ENCODE data around the gene FAM204A.

FAM204A gene

DNA sequence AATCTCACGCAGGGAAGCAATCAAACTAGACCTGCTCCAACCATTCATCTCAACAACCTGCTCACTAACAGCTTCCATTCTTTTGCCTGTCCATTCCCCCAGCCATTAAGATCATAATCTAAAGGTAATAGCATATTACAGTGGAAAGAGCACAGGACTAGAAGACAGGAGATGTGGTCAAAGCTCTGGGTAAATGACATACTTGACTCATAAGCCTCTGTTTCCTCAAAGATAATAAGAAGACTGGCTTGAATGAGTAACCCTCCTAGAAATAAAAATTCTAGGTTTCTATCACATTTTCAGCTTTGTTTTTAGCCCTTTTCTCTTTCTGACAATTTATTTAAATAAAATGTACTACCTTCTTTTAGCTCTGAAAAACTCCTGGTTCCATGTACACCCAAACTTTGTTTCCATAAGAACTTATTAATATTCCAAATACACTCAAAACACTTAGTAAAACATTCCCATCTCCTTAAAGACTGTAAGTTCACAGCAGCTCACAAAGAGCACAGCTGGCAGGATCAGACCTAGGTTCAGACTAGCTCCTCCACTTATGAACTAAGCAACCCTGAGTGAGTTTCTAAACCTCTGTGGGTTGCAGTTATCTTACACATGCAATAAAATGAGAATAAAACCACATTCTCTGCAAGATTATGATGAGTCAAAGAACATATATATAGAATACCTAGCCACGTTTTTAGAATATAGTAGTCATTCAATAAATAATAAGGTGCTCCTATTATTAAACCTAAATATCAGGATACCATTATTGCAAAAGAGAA is 11.6 kb downstream of the FAM204A start:
- no peak for DNase-seq

DNA sequence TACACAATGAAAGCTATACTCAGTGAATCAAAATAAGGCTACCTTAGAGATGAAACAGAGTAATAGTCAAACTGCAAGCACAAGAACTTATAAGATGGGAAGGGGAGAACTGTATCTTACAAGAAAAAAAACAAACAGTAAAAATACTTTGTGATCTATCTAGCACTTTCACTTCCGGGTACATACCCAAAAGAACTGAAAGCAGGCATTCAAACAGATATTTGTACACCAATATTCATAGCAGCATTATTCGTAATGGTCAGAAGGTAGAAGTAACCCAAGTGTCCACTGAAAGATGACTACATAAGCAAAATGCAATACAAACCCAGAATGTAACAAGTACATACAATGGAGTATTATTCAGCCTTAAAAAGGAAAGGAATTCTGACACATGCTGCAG is 18.0 kb downstream of the FAM204A start:
- no peak for DNase-seq

DNA sequence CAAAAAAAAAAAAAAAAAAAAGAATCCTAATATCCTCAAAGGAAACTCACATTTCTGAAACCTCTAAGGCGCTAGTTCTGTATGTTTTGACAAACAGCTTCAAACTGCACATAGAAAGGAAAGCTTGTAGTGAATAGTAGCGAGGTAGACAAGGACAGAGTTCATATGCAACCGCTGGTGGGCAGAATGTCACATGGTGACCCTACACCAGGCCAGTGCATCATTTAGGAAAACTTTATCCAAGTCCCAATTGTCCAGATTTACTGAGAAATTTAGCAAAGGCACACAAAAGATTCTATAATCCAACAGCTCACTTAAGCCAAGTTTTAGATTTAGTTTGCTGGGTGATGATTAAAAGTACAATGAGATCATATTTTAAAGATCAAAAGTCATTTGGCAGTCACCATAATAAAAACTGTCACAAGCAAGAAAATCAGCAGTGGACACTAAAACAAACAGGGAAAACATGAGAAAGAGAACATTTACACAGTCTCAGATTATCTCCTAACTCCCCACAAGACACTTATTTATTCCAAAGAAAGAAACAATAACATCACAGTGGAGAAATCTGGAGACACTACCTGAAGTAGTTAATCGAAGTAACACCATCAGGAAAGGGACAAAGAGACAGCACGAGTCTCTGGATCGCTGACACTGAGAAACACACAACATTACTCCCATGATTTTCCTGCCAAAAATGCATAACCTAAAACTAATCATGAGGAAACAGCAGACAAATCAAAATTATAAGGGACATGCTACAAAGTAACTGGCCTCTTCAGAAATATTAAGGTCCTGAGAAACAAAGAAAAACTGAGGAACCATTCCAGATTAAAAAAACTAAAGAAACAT is 20.2 kb downstream of the FAM204A start:
- no peak for DNase-seq

DNA sequence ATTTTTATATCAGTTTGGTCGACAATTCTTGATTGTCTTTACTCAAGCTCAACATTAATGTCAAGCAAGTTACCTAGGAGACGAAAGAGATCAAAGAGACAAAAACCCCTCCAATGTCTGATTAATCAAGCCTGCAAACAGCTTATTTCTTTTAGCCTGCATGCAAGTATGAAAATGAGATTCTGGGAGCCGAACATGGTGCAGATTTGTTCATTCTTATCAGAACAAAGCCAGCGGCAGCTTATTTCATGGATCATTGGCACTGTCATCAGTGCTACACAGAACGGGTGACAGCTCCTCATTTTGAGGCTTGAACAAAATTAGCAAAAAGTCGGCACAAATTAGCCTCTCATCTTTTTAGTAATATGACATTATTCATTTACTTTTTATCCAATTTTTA is 26.5 kb downstream of the FAM204A start:
- no peak for DNase-seq

DNA sequence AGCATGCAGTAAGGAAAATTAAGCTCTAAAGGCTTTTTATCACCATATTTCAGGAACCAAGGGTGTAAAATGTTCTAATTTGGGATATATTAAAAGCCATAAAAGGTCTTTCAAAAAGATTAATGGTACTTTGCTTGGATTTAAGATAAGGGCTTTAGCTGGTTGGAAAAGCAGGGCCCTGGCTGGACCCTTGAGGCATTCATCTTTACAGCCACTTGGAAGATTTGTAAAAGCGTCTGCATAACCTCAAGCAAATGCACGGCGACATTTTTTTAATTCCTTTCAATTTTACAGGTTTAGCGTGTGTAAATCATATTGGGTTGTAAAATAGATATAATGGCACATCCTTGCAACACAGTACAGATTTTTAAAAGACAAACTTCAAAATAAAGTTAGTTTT is 27.2 kb downstream of the FAM204A start:
- DNase-seq = no peak

DNA sequence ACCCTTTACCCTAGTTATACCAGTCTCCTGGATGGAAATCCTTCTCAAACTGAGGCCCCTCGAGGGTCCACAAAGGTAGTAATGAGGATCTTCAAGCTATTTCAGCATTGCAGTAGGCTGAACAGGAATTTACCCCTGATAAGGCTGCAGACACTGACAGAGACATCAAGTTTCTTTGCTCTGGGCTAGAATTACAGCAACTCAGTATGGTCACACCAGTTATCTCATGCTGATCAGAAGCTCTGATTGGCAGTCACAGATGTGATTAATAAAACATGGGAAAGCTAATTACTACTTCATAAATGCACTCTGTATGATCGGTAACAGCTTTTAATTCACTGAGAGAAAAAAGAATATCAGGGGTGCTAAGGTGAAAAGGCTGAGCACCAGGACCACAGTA is 30.6 kb downstream of the FAM204A start:
- DNase-seq = no peak

DNA sequence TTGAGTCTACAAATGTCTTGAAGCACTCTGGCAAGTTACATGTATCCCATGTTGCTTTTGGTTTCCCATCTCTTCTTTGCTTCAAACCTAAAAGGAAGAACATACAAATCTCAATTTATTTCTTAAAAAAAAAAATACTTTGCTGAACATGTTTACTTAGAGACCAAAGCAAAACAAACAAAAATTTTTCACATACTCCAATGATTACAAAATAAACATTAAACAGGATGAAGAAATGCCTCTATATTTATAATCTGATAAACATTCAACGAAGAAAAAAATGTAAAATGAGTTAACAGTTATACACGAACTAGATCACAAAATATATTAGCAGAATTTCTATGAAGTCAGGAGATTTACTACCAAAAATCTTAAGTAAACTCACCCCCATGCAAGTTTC is 31.3 kb downstream of the FAM204A start:
- no peak for DNase-seq

DNA sequence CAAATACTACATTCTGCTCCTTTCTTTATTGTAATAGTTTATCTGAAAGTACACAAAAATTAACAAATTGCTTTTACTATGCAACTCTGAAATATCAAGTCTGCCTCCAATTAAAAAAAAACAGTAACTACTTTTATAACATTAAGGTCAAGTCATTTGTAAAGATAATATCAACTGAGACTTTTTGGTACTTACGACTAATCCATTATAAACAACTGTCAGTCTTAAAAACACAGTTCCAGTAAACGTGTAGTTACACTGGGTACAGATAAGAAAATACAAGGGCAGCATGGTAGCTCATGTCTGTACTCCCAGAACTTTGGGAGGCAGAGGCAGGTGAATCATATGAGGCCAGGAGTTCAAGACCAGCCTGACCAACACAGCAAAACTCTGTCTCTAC is 32.2 kb downstream of the FAM204A start:
- no peak for DNase-seq

DNA sequence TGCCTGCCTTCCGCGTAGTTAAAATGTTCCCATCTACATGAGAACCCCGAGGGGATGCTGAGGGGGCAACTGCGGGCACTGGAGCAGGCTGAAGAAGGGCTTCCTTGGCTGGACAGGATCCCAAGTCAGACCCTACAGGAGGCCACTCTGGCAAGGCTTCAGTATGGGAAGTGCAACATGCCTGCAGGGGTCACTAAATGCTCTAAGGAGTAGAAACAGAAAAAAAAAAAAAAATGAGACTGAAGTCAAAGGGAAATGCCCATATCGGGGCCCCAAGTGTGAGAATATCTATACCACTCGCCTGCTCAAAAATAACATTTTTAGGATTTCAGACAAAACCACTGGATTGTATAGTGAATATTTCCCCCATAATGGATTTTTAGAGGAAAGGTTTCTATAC is 33.5 kb downstream of the FAM204A start:
- DNase-seq = no peak

DNA sequence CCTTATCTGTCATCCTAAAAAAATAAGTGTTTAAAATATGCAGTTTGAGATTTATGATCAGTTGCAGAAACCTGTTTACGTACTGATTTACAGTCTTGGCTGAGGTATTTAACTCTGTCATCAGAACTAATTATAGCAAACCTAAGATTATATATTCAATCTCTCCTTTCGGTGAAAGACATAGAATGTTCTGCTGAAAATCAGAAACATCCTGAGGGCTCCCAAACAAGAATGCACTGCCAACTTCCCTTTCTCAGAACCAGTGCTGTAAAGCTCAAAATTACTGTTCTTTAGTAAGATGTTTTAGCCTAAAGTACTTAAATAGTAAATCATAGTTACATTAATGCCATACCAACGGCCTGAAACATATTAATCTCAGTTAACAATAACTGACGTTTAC is 34.3 kb downstream of the FAM204A start:
- DNase-seq = no peak

DNA sequence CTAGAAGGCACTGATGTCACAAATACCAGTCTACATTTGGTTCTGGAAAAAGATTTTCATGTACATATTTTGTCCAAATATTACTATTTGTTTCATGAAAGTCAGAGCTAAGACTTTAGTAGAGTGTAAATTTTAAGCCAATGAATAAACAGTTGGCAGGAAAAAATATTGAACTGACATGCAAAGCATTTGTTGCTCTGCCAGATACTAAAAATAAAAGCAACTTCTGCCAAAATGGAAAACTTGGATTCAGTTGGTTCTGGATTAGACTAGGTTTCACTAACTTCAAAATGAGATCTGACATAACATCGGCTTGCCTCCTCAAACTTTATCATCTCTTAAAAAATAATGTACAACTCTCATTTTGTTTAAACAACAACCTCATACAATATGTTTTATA is 34.9 kb downstream of the FAM204A start:
- no peak for DNase-seq

DNA sequence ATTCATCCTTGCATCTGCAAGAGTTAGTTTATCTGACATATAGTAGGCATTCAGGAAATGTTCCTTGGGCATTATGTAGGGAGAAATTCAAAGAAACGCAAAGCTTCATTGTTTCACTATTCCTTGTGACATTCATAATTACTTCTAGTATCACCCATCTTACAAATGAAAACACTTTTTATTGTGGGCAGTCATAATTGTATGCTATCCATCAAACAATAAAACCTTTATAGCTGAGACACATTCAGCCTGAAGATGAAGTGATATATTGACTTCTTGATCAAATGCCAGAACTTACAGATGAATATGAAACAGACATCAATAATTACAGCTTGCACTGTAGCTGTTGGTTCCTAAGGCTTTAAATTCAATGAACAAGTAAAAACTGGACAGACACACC is 36.4 kb downstream of the FAM204A start:
- DNase-seq = no peak

DNA sequence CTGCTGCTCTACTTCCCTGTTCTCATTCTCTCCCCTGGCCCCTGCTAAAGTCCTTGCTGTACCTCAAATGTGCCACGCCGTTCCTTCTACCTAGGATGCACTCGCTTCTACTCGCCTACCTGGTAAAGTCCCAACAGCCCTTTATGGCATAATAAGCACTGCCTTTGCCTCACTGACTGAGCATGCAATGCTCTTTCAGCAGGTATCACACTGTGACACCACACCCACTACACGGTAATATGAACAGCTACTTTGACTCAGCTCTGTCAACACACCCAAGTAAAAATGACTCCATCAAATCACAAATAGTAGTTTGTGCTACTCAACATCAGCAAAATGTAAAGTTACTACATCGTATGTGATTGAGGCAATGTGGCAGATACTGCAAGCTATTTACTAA is 37.6 kb downstream of the FAM204A start:
- no peak for DNase-seq

DNA sequence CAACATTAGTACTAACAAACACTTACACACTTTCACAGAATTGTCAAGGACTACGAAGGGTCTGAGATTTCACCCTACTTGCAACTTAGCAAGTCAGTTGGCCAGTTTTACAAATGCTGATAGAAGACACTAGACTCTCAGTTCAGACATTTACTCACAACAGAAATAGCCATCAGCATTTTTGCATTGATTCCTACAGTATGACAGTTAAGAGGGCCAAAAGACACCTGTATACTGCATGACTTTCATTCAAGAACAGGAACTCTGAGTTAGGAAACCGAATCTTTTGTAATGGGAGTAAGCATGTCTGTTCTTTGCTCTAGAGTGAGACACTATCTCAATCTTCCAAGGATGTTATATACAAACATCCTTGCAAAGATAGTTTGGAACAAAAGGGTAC is 40.9 kb downstream of the FAM204A start:
- DNase-seq = no peak

DNA sequence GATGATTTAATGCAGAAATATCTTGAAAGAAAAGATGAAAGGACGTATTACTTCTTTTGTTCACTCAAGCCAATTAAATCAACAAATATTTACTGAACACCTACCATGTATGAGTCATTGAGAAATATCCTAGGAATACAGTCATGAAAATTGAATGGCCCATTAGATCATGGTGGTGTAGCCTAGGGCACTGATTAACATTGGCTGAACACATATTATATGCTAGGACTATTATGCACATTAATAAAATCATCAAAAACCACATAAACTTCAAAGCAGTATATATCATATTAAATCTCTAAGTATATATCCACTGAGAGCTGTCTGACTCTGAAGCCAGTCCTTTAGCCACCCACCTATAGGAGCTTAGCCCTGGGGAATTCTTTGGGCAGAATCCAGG is 41.8 kb downstream of the FAM204A start:
- peak; percentile 8 for DNase-seq

DNA sequence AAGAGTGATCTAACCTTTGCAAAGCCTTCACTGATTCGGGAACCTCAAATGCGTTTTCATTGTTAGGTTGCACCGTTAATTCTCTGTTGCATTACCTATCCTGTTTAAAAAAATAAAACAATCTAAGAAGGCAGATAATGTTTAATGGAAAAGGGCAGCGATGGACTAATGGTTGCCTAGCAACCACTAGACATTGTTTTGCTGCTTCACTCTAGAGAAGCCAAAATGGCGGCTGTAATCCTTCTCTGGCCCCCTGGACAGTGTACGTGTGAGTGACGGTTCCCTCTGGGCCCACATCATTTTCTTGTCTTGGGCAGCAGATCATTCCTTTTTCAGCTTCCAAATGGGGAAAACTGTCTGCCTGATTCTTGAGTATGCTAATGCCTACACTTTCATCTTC is 43.3 kb downstream of the FAM204A start:
- DNase-seq = no peak

DNA sequence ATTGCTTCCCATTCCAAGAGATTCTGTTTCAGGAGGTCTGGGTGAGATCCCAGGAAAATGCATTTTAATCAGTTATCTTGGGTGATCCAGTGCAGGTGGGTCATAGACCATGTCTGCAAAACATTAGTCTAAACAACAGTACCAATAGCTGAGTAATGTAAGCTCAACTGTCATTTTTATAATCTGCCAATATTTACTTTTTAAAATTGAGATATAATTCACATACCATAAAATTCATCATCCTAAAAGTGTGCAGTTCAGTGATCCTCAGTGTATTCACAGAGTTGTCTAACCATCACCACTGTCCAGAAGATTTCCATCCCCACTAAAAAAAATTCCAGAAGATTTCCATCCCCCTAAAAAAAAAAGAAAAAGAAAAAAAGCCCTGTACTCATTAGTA is 51.0 kb downstream of the FAM204A start:
- no peak for DNase-seq

DNA sequence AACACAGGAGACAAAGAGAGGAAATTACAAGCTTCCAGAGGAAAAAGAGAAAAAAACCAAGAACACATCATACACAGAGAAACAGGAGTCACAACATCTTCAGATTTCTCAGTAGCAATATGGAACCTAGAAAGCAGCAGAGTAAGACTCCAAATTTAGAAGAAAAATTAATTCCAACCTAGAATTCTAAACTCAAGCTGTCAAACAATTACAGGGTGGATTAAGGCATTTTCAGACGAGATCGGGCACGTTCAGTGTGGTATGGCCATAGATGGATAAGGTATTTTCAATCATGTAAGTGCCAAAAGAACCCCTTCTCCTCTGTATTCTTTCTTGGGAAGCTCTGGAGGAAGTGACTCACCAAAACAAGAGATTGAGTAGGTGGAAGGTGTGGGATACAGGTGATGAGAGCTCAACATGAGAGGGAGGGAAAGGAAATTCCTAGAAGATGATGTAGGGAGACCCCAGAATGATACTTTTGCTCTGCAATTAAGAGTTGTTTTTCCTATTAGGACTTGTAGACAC is 51.6 kb downstream of the FAM204A start:
- no peak for DNase-seq

DNA sequence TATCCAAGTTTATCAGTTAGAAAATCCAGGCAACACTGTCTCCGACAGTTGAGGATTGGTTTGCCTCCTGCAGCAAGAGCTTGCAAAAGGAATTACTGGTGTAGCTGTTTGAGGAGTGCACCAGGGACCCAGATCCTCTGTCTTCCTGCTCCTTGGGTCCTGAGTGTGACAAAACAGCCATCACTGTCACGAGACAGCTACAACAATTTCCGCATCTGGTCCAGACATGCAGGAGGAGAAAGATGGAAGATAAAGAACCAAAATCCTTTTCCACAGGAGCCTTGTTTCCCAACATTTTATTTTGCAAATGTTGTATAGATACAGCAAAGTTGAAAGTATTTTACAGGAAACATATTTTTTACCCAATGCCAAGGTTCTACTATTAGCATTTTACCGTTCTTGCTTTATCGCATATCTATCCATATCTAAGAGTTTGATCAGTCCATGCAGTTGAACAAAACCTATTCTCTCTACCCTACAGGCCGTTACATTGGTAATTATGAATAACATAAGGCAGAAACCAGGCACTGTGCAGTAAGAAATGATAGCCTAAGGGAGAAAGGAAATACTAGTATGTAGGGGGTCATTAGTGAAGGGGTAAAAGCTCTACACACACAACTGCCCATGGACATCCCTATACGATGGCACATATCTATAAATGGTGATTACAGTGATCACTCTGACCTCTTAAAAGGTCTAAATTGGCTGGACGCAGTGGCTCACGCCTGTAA is 54.9 kb downstream of the FAM204A start:
- no peak for DNase-seq

DNA sequence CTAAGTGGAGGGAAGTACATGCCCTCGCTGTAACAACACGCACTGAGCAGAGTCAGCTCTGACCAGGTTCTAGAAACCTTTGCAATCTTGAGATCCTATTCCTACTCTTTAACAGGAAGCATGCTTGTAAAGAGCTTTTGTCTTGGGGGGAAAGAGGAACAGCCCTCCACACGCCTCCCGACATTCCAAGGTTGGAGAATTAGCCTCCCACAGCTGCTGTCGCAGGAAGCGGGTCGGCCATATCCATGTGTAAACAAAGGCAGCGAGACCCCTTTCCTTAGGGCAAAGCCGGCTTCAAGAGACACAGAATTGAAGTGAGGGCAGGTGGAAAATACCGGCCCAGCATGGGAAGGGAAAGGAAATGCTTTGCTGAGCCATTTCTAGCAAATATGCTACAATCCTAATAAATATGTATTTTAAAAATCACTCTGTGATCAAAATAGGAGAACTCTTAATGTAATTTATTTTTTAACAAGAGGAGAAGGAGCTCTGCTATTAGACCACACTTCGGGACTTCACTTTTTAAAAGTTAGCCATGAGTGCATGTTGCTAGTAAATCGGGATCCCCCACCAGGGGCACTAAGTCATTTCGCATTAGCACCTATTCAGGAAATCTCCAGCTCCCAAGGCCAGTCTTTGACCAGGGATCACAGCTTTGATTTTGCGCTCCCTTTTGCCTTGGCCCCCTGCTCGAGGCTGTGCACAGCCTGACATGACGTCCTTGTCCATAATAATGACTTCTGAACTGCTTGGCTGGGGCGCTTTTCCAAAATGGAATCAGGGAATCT is 55.9 kb downstream of the FAM204A start:
- DNase-seq = no peak

DNA sequence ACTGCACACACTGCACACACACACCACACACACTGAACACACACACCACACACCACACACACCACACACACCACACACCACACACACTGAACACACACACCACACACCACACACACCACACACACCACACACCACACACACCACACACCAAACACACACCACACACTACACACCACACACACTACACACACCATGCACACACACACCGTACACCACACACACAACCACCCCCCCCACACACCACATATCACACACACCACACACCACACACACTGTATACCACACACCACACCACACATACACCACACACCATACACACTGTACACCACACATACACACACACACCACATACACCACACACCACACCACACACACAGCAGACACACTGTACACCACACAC is 59.5 kb downstream of the FAM204A start:
- DNase-seq = no peak

DNA sequence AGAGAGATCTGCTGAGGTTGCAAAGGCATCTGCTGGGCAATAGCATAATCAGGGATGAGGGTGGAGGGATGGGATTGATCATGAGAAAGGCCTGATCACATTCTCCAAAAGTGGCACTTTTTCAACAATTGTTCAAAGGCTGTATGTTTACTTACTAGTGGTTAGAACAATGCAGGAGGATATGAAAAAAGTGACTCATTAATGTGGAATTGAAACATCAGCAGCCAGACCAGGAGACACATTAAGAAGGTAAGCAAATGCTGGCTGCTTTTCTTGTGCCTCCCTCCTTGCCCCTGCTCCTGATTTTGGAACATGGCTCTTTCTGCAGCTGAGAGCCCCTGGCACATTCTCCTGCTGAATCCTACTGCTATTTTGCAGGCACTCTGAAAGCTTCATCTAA is 63.5 kb downstream of the FAM204A start:
- no peak for DNase-seq

DNA sequence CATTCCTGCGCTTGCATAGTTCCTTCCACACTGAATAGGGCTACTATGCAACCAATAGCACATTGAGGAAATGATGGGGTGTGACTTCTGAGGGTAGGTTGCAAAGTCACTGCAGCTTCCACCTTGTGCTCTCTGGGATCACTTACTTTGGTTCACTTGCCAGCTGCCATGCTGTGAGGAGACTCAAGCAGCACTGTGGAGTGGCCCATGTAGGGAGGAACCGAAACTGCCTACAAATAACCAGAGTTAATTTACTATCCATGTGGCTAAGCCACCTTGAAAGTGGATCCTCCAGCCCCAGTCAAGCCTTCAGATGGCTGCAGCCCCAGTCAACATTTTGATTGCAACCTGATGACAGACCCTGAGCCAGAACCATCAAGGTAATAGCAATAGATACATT is 64.3 kb downstream of the FAM204A start:
- DNase-seq = no peak

Data from NCI-H774 (cell line).